Stimulated activated CD8-positive, alpha-beta memory T cell treated with anti-CD3 and anti-CD28 coated beads, Interleukin-12 subunit alpha, Interleukin-12 subunit beta, amount 100 ng/mL, for 24 hours (primary cell): ENCODE results near the gene SLC28A1.
"Not testable (repeated sequence)": the region's sequence is repeated elsewhere in the genome, so short reads cannot be mapped to it uniquely, and the experiment has no call there.

Experiments used
- DNase-seq: peaks from one replicate; pipeline ENCODE4 v3.0.0-alpha.2; 2020; ENCODE audit errors: extremely low read depth

SLC28A1 gene

DNA sequence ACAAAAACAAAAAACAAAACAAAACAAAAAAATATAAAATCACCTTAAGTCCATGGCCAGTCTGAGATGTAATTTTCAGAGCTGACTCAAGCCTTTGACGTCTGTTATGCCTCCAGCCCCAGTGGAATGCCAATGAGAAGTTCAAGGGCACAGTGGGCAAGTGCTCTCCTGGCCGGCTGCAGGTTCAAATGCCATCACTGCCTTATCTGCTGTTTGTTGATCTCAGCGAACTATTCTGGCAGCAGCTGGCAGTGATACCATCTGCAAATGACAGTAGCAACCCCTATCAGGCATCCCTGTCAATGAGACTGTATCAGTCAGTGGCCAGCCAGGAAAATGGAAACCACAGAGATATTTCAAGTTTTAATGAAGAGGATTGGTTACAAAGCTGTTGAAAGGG, 86.4 kb downstream of the SLC28A1 start:
- DNase-seq: no peak

GRCh38 chr15:84973492-84974460, 89.3 kb downstream of the SLC28A1 start:
- DNase-seq: no peak

DNA sequence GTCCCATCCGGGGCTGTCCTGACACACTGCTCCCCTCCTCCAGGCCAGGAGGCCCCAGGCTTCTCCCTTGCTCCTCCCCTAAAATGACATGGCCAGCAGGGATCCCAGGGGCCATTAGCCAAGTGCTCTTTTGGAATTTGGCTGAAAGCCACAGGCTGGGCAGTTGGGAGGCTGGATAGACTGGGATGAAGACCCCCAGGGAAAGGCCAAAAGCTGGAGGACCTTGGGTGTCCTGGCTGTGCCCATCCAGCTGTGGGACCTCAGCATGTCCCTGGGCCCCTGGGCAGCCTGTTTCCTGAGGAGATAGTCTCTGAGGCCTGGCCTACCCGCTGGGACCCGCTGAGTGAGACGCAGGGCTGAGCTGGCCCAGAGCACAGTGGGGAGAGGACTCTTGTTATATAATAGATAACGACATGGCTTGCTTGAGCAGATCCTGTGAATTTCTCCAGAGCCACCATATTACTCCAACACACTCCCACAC, 91.4 kb downstream of the SLC28A1 start:
- DNase-seq: no peak

GRCh38 chr15:84976746-84977345, 92.4 kb downstream of the SLC28A1 start:
- no peak for DNase-seq

DNA sequence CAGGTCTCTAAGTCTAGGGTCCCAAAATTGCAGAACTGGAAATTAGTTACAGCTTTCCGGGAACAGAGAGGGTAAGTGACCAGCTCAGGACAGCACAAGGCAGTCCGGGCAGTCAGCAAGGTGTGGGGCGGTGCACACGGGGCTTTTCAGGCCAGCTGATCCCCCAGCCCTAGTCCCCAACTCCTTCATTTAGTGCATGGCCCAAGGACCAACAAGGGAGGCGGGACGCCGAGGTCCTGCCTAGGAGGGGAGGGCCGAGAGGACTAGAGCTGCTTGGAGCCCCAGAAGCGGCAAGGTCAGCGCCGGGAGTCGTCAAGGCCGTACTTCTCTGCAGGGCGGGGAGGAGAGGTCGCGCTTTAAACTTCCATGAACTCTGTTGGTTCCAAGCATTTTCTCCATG, 95.2 kb downstream of the SLC28A1 start:
- no peak for DNase-seq

DNA sequence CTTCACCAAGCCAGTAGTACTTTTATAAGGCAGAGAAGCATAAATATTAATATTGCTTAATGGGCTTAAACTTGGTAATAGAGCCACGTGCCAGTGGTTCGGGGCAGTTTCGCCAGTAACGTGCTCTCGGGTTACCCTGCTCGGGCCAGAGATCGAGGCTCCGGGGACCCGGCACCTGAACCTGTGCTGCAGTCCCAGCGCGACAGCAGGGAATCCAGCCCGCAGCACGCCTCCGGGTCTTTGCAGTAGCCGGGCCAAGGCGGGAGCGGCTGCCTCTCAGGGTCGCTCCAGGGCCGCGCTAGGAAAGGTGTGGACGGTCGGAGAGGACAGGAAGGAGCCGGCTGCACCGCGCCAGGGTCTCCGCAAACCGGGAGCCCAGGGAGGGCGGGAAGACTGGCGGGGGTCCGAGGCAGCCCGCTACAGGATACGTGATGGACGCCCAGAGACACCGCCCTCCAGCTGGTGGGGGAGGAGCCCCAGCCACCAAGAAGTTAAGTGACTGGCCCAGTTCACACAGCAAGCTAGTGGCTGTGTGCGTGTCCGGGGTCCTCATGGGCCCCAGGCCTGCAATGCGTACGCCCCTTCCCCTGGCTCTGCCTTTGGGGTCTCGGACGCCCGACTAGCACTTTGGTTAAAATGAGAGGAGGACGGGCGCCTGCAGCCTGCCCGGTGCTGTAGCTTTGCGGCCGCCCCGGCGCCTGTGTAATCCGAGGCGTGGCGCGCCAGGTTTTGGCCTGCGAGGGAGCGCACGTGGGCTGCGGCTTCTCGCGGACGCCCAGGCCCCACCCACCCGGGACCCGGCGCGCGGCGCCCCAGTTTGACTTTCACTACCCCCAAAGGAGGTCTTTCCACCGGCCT, 96.0 kb downstream of the SLC28A1 start:
- peak; percentile 72 for DNase-seq

GRCh38 chr15:84981054-84981710, 96.7 kb downstream of the SLC28A1 start:
- DNase-seq: peak; percentile 89

- peak; percentile 15 for DNase-seq
Measured at GRCh38 chr15:84981711-84982300, 97.3 kb downstream of the SLC28A1 start, which contains the start of gene PDE8A. TSS of gene PDE8A (plus strand) at chr15:84981856. CDS start at chr15:84982163, 307 bp downstream.

GRCh38 chr15:84982301-84982920, 97.9 kb downstream of the SLC28A1 start:
- DNase-seq: peak; percentile 8

- no peak for DNase-seq
Measured at GRCh38 chr15:84983294-84983693, 98.8 kb downstream of the SLC28A1 start.

GRCh38 chr15:84983711-84984110, 99.2 kb downstream of the SLC28A1 start:
- no peak for DNase-seq

DNA sequence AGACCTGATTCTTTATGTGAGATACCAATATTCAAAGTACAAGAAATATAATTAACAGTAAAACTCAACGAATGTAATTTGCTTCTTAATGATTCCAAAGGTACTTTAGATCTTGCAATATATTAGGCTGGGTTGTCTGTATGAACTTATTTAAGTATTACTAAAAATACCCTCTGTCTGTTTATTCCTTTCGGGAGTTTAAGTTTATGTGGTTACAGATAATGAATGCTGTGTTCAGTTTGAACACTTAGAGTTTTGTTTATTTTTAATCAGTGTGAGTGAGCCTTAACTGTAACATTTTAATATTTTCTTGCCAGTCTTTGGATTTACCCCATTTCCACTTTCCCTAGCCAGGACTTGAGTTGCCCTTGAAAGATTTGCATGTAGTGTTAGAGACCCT, 100.7 kb downstream of the SLC28A1 start:
- no peak for DNase-seq

GRCh38 chr15:84987351-84987750, 102.9 kb downstream of the SLC28A1 start:
- DNase-seq: not testable (repeated sequence)

- DNase-seq: no peak
Measured at GRCh38 chr15:84987949-84988624, 103.6 kb downstream of the SLC28A1 start.

- DNase-seq: no peak
Measured at GRCh38 chr15:84988909-84989644, 104.6 kb downstream of the SLC28A1 start.

DNA sequence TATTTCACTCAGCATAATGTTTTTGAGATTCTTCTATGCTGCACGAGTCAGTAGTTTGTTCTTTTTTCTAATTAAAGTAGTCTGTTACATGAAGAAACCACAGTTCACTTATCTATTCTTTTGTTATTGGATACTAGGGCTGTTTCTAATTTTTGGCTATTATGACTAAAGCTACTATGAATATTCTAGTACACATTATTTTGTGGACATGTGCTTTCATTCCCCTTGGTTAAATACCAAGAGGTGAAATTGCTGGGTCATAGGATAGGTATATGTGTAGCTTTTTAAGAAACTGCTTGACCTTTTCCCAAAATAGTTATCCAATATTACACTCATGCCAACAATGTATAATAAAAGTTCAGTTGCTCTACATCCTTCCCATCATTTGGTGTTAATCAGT, 106.0 kb downstream of the SLC28A1 start:
- DNase-seq: no peak

- no peak for DNase-seq
Measured at GRCh38 chr15:84991014-84991712, 106.7 kb downstream of the SLC28A1 start.

- DNase-seq: peak; percentile 21
Measured at GRCh38 chr15:84992157-84992944, 107.9 kb downstream of the SLC28A1 start.
